Neural cell (in vitro differentiated cells): ENCODE results near the gene BRINP2. TPM values are rescaled to one million over a fixed set of nuclear protein-coding genes. Genes with fewer than 3 reads are reported as not detected.

Experiments used
- H2AFZ ChIP-seq: fragments of 200-600, 300-800 bp; sonication (generic), shearing (Covaris generic); 2 replicates; pipeline ENCODE4 v1.6.0; 2014; ENCODE audit warnings: low read depth, mild to moderate bottlenecking, antibody characterized with exemption, low read length, moderate library complexity
- H3F3A ChIP-seq: fragments of 200-600 bp; shearing (Covaris generic); 2 replicates; pipeline ENCODE4 v1.6.1; 2016; ENCODE audit warnings: mild to moderate bottlenecking, moderate library complexity, mixed read lengths, antibody characterized with exemption, low read length; ENCODE audit not compliant: insufficient read depth, poor library complexity, severe bottlenecking
- H3K27ac ChIP-seq: fragments of 200-600, 300-800 bp; sonication (generic), shearing (Covaris generic); 2 replicates; pipeline ENCODE4 v1.5.1; 2014; ENCODE audit warnings: mild to moderate bottlenecking, low read length, moderate library complexity
- H3K27me3 ChIP-seq: fragments of 300-800, 200-600 bp; sonication (generic), shearing (Covaris generic); 2 replicates; pipeline ENCODE4 v1.6.0; 2014; ENCODE audit warnings: mild to moderate bottlenecking, low read depth, low read length, moderate library complexity; ENCODE audit not compliant: insufficient read depth
- H3K36me3 ChIP-seq: fragments of 300-800, 200-600 bp; sonication (generic), shearing (Covaris generic); 2 replicates; pipeline ENCODE4 v1.5.1; 2014; ENCODE audit warnings: mild to moderate bottlenecking, antibody characterized with exemption, low read length, moderate library complexity; ENCODE audit not compliant: insufficient read depth
- H3K4me2 ChIP-seq: fragments of 300-800, 200-600 bp; sonication (generic), shearing (Covaris generic); 2 replicates; pipeline ENCODE4 v1.6.0; 2014; ENCODE audit warnings: mild to moderate bottlenecking, low read length
- H3K4me3 ChIP-seq: fragments of 300-800, 200-600 bp; sonication (generic), shearing (Covaris generic); 2 replicates; pipeline ENCODE4 v1.5.1; 2014; ENCODE audit warnings: mild to moderate bottlenecking, low read length, moderate library complexity
- H3K79me2 ChIP-seq: fragments of 200-600 bp; shearing (Covaris generic); replicated peaks from 2 replicates; pipeline ENCODE4 v1.6.0; 2014; ENCODE audit warnings: mild to moderate bottlenecking, low read length, moderate library complexity; ENCODE audit not compliant: insufficient read depth
- H3K9ac ChIP-seq: fragments of 300-800, 200-600 bp; sonication (generic), shearing (Covaris generic); 2 replicates; pipeline ENCODE4 v1.6.1; 2016; ENCODE audit warnings: mild to moderate bottlenecking, low read length, mixed read lengths
- H3K9me2 ChIP-seq: fragments of 200-600 bp; shearing (Covaris generic); 2 replicates; pipeline ENCODE4 v1.6.1; 2016; ENCODE audit warnings: mild to moderate bottlenecking, low read length, mixed read lengths; ENCODE audit not compliant: insufficient read depth
- H3K9me3 ChIP-seq: fragments of 200-600, 300-800 bp; sonication (generic), shearing (Covaris generic); 2 replicates; pipeline ENCODE4 v1.6.1; 2016; ENCODE audit warnings: mild to moderate bottlenecking, mixed run types, low read length, moderate library complexity, mixed read lengths
- H4K20me1 ChIP-seq: fragments of 200-600 bp; shearing (Covaris generic); 2 replicates; pipeline ENCODE4 v1.6.1; 2016; ENCODE audit warnings: mild to moderate bottlenecking, mixed run types; ENCODE audit not compliant: insufficient read depth
- EP300 ChIP-seq: fragments of 450-650 bp; conservative IDR thresholded peaks from 2 replicates; pipeline ENCODE4 v1.6.1; 2014; ENCODE audit warnings: antibody characterized with exemption, mild to moderate bottlenecking, moderate library complexity; ENCODE audit not compliant: poor library complexity, severe bottlenecking
- EZH2 ChIP-seq: fragments of 200-600, 300-800 bp; shearing (Covaris generic), sonication (generic); IDR thresholded peaks from 2 replicates; pipeline ENCODE4 v1.6.1; 2014; ENCODE audit warnings: antibody characterized with exemption, low read length, borderline replicate concordance, mild to moderate bottlenecking; ENCODE audit not compliant: insufficient read depth, poor library complexity, severe bottlenecking
- MXI1 ChIP-seq: fragments of 450-650 bp; conservative IDR thresholded peaks from 2 replicates; pipeline ENCODE4 v1.6.1; 2014; ENCODE audit warnings: antibody characterized with exemption, mild to moderate bottlenecking; ENCODE audit not compliant: poor library complexity, severe bottlenecking
- POLR2AphosphoS5 ChIP-seq: IDR thresholded peaks from 2 replicates; pipeline ENCODE4 v1.6.1; 2012
- RAD21 ChIP-seq: fragments of 450-650 bp; conservative IDR thresholded peaks from 2 replicates; pipeline ENCODE4 v1.6.1; 2014; ENCODE audit warnings: antibody characterized with exemption, mild to moderate bottlenecking, moderate library complexity
- SMC3 ChIP-seq: fragments of 450-650 bp; conservative IDR thresholded peaks from 2 replicates; pipeline ENCODE4 v1.6.1; 2014; ENCODE audit warnings: antibody characterized with exemption, mild to moderate bottlenecking, moderate library complexity; ENCODE audit not compliant: poor library complexity
- TAF1 ChIP-seq: IDR thresholded peaks from 2 replicates; pipeline ENCODE4 v1.6.1; 2012; ENCODE audit warnings: low read depth
- polyA plus RNA-seq: library from polyadenylated mRNA; depleted of rRNA; stranded (reverse); fragments of >200 nt; gene quantifications from 2 replicates; pipeline ENCODE4 v1.2.3, GENCODE V29; 2014
- TF ChIP-seq, protein P1 (sequence below): IDR thresholded peaks from 2 replicates; pipeline ENCODE4 v1.6.1; 2012; ENCODE audit warnings: borderline replicate concordance
- TF ChIP-seq, protein P2 (sequence below): fragments of 450-650 bp; IDR thresholded peaks from 2 replicates; pipeline ENCODE4 v1.5.1; 2014; ENCODE audit warnings: antibody characterized with exemption, mild to moderate bottlenecking, moderate library complexity; ENCODE audit not compliant: poor library complexity, severe bottlenecking

BRINP2 gene
- polyA plus RNA-seq, 1 donor from 2014 or later: 12.9 TPM

DNA sequence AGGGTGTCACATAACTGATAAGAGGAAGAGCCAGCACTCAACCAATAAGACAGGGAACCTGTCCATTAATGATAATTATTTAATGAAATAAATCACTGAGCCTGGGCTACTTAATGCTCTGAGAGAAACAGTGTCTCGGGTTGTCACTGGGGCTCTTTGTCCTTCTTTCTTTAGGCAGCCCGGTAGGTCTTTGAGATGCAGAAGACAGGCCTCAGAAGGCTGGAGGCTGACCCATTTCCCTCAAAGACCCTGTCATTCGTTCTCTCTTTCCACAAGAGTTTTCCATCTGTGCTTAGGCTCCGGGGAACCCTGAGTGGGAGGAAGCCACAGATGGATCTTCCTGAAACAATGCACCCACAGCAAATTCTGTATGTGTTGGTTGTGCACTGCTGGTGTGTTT, 68.2 kb downstream of the BRINP2 start:
- Histone ChIP-seq H3F3A (no peaks in the 10 kb centered on the region), H3K27me3 (no peaks in the 10 kb centered on the region), H3K79me2 (no peaks in the 10 kb centered on the region), H3K9ac (no peak overlapping the region), H2AFZ (no peak overlapping the region), H3K9me2 (no peaks in the 10 kb centered on the region), H3K4me3 (no peak overlapping the region), H3K4me2 (no peak overlapping the region), H4K20me1 (no peaks in the 10 kb centered on the region), H3K27ac (no peak overlapping the region), H3K9me3 (no peaks in the 10 kb centered on the region), H3K36me3 (no peaks in the 10 kb centered on the region)
- TF ChIP-seq TAF1: no peak
- no peak for TF ChIP-seq RAD21
- no peak for TF ChIP-seq MXI1
- TF ChIP-seq SMC3: no peak
- TF ChIP-seq, protein P1, sequence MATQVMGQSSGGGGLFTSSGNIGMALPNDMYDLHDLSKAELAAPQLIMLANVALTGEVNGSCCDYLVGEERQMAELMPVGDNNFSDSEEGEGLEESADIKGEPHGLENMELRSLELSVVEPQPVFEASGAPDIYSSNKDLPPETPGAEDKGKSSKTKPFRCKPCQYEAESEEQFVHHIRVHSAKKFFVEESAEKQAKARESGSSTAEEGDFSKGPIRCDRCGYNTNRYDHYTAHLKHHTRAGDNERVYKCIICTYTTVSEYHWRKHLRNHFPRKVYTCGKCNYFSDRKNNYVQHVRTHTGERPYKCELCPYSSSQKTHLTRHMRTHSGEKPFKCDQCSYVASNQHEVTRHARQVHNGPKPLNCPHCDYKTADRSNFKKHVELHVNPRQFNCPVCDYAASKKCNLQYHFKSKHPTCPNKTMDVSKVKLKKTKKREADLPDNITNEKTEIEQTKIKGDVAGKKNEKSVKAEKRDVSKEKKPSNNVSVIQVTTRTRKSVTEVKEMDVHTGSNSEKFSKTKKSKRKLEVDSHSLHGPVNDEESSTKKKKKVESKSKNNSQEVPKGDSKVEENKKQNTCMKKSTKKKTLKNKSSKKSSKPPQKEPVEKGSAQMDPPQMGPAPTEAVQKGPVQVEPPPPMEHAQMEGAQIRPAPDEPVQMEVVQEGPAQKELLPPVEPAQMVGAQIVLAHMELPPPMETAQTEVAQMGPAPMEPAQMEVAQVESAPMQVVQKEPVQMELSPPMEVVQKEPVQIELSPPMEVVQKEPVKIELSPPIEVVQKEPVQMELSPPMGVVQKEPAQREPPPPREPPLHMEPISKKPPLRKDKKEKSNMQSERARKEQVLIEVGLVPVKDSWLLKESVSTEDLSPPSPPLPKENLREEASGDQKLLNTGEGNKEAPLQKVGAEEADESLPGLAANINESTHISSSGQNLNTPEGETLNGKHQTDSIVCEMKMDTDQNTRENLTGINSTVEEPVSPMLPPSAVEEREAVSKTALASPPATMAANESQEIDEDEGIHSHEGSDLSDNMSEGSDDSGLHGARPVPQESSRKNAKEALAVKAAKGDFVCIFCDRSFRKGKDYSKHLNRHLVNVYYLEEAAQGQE: no peak
- TF ChIP-seq POLR2AphosphoS5: no peak
- TF ChIP-seq EP300: no peak
- no peak for TF ChIP-seq EZH2
- TF ChIP-seq, protein P2, sequence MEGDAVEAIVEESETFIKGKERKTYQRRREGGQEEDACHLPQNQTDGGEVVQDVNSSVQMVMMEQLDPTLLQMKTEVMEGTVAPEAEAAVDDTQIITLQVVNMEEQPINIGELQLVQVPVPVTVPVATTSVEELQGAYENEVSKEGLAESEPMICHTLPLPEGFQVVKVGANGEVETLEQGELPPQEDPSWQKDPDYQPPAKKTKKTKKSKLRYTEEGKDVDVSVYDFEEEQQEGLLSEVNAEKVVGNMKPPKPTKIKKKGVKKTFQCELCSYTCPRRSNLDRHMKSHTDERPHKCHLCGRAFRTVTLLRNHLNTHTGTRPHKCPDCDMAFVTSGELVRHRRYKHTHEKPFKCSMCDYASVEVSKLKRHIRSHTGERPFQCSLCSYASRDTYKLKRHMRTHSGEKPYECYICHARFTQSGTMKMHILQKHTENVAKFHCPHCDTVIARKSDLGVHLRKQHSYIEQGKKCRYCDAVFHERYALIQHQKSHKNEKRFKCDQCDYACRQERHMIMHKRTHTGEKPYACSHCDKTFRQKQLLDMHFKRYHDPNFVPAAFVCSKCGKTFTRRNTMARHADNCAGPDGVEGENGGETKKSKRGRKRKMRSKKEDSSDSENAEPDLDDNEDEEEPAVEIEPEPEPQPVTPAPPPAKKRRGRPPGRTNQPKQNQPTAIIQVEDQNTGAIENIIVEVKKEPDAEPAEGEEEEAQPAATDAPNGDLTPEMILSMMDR: no peak

DNA sequence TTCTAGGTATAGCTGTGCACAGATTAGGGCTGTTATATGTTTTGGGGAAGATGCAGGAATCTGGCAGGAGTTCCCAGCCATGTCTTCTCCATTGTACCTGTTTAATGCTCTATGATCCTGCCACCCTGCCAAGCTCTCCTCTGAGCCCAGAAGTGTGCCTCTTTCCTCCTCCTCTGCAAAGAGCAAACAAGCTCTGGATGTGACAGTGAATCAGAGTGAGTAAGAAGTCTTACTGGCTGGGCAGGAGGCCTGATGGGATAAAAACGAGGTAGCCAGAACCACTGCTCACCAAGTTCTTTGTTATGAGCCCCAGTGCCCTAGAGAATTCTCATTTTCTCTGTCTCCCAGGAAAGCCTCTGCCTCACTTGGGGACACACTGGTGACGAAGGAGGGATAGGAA, 69.0 kb downstream of the BRINP2 start:
- no peaks in the 10 kb centered on the region for H3K36me3 ChIP-seq
- H3K79me2 ChIP-seq: no peaks in the 10 kb centered on the region
- no peak overlapping the region for H3K4me2 ChIP-seq
- no peaks in the 10 kb centered on the region for H3K9me3 ChIP-seq
- no peak overlapping the region for H3K27ac ChIP-seq
- no peaks in the 10 kb centered on the region for H3K27me3 ChIP-seq
- H3F3A ChIP-seq: no peaks in the 10 kb centered on the region
- no peaks in the 10 kb centered on the region for H4K20me1 ChIP-seq
- H3K9me2 ChIP-seq: no peaks in the 10 kb centered on the region
- no peak for TF ChIP-seq RAD21
- no peak for TF ChIP-seq TAF1
- no peak for TF ChIP-seq MXI1
- TF ChIP-seq, protein P2: no peak
- TF ChIP-seq, protein P1: no peak
- TF ChIP-seq SMC3: no peak
- TF ChIP-seq EZH2: no peak
- no peak for TF ChIP-seq EP300
- no peak for TF ChIP-seq POLR2AphosphoS5
- H3K9ac ChIP-seq: no peak overlapping the region
- H3K4me3 ChIP-seq: no peak overlapping the region
- no peak overlapping the region for H2AFZ ChIP-seq
